HuH-7.5 (cell line): Measurements from ENCODE around the gene CECR2.
A peak's percentile ranks its signal among the peaks of the same experiment; 100 is the strongest.

Source experiments
- DNase-seq: peaks from one replicate; pipeline ENCODE4 v3.0.0; 2011; ENCODE audit warnings: low spot score

Gene CECR2

DNA sequence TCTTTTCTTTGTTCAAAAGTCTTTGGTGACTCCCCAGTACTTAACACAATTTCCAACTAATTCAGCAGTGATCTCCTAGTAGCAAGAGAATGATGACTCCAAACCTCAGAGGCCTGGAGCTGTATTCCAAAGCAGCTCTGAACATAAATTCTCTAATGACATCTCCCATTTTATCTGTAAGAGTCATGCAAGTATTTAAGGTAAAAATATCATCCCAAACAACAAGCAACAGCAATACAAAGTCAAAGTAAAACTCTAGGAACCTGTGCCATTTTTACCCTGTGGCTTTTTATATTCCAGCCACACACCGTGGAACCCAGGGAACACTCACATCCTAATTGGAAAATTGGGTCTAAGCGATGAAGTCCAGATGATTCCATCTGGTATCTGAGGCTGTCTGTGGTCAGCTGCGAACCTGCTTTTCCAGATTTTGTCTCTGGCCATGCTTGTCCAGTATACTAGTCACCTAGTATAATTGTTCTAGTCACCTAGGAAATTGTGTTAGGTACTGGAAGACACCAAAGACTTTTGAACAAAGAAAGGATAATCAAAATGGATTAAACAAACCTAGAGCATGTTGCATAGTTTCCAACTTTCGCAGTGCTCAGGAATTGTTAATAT lies 101.7 kb downstream of the CECR2 start:
- no peak for DNase-seq

DNA sequence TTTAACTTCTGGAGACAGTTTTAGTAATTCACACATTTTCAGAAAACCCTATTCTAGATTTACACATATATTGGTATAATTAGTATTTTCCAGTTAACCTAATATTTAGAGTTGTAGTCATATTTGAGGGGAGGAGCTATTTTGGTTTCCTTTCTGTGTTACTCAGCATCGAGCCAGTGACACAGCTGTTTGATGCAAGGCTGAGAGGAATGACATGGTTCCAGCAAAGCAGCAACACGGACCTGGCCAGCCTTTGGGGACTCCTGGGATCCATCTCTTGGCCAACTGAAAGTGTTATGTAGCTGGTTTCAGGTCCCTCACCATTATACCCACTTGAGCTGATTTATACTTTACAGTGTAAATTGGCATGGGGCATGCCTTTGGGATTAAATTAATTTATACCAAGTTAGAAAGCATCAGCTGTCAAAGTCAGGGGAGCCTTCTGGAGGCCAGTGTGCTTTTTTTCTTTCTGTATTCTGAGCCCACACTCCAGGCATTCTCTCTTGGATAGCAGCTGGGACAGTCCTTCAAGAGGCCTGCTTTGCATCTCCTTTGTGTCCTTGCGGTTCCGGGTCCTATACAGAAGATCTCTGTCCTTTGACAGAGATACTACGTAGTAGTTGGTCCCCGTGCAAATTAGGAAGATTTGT lies 102.8 kb downstream of the CECR2 start:
- DNase-seq, result no peak

DNA sequence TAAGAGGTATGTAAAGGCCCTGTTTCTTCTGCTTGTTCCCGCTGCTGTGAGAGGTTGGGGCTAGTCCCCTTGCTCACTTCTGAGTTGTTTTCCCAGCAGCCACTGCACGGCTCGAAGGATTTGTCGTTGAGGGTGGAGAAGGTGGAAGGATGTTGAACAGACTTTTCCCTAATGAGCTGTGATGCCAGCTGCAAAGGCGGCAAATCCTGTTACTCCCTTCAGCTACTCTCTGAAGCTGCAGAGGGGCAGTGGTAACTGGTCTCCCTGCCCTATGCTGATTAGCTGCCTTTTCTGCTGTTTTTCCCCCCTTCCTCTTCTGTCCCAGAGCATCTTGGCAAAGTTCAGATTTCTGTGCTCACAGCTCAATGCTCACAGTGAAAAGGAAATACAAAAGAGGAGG lies 103.7 kb downstream of the CECR2 start:
- no peak for DNase-seq

- no peak for DNase-seq
Observed at GRCh38 chr22:17475318-17476230, 106.3 kb downstream of the CECR2 start.

GRCh38 chr22:17476838-17477237 lies 107.6 kb downstream of the CECR2 start:
- no peak for DNase-seq

GRCh38 chr22:17477391-17477833 lies 108.2 kb downstream of the CECR2 start:
- DNase-seq, result no peak

- DNase-seq, result no peak
Observed at GRCh38 chr22:17479135-17479534, 109.9 kb downstream of the CECR2 start.

- DNase-seq, result no peak
Observed at GRCh38 chr22:17481424-17481823, 112.2 kb downstream of the CECR2 start.

GRCh38 chr22:17483688-17484372 lies 114.6 kb downstream of the CECR2 start:
- peak; percentile 49 for DNase-seq

DNA sequence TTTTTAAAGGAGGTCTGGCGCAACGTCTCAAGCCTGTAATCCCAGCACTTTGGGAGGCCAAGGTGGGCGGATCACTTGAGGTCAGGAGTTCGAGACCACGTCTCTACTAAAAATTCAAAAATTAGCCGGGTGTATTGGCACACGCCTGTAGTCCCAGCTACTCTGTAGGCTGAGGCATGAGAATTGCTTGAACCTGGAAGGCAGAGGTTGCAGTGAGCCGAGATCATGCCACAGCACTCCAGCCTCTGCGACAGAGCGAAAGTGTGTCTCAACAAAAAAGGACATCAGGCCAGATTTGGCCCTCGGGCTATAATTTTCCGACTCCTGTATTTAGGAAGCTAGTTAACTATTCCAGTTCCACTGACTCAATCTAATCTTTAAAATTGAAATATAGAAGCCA lies 115.3 kb downstream of the CECR2 start:
- DNase-seq, result no peak

DNA sequence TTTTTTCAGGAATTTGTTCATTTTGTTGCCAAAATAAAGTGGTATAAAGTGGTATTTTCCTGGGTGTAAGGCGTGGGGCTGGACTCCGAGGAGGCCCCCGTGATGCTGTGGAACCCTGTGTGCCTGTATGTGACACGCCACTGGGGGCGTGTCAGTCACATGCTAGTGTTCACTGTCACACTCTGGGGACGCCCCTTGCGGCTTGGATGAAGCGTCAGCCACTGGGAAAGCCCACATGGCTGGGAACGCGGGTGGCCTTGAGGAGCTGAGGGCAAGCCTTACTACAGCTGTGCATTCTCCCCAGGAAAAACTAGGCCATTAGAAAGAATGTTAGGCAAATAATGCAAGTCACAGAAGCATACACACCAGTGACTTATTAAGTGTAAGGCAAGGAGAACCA lies 117.1 kb downstream of the CECR2 start:
- no peak for DNase-seq

DNA sequence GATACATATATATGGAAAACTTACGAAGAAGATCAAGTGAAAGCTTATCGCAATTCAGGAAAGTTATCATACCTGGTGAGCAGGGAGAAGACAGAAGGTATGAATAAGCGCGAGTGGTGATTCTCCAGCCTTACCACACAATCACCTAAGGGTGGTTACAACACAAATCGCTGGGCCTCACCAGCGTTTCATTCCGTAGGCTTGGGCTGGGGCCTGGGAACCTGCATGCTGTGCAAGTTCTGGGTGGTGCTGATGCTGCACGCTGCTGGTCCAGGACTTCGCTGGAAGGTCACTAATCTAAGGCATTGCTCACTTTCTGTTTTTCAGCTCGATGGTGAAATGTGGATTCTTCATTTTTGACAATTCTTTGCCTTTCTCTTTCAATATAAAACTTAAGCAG lies 117.5 kb downstream of the CECR2 start:
- DNase-seq, result no peak

DNA sequence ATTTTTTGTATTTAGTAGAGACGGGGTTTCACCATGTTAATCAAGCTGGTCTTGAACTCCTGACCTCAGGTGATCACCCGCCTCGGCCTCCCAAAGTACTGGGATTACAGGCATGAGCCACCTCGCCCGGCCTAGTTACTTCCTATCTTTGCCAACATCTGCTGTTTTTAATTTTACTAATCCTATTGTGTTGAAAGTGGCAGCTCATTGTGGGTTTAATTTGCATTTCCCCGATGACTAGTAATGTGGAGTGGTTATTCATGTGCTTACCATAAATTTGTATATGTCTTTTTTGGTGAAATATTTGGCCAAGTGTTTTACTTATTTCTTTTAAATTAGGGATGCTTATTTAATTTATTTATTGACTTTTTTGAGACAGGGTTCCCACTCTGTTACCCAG lies 119.8 kb downstream of the CECR2 start:
- DNase-seq, result no peak

- DNase-seq, result no peak
Observed at GRCh38 chr22:17491090-17491640, 121.9 kb downstream of the CECR2 start.

- no peak for DNase-seq
Observed at GRCh38 chr22:17492247-17492646, 123.0 kb downstream of the CECR2 start.

- no peak for DNase-seq
Observed at GRCh38 chr22:17493419-17493981, 124.2 kb downstream of the CECR2 start.

DNA sequence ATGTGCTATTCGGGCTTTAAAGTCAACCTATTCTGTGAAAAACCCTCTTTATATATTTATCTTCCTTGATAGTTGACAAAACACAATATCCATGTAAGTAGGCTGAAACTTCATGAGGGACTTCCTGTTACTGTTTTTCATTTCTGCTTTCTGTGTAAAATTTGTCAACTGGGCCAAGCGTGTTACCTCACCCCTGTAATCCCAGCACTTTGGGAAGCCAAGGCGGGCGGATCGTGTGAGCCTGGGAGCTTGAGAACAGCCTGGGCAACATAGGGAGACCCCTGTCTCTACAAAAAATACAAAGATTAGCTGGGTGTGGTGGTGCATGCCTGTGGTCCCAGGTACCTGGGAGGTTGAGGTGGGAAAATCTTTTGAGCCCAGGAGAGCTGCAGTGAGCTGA lies 127.6 kb downstream of the CECR2 start:
- DNase-seq, result no peak

DNA sequence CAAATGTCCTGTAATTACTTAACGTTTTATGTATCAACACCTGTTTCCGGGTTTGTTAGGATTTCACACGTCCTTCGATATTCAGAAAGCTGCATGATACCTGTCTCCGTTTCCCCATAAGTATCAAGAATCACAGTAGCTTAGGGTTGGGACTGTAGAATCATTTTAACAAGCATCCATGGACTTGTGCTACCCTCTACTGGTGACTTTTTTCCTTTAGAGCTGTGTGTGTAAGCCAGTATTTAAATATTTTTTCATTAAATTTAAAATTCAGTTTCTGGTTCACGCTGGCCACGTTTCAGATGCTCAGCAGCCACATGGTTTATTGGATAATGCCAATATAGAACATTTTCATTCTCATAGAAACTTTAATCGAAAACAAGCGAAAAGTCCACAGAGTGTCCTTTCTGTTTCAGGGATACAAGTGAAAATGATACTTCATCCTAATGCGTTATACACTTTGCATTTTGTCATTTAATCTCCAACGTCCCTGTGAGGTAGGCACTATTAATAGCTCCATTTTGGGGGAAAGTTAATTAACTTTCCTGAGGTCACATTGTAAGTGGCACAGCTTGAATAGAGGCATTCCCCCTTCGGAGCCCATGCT lies 132.5 kb downstream of the CECR2 start:
- DNase-seq, result peak; percentile 59

- no peak for DNase-seq
Observed at GRCh38 chr22:17508110-17508509, 138.8 kb downstream of the CECR2 start.

DNA sequence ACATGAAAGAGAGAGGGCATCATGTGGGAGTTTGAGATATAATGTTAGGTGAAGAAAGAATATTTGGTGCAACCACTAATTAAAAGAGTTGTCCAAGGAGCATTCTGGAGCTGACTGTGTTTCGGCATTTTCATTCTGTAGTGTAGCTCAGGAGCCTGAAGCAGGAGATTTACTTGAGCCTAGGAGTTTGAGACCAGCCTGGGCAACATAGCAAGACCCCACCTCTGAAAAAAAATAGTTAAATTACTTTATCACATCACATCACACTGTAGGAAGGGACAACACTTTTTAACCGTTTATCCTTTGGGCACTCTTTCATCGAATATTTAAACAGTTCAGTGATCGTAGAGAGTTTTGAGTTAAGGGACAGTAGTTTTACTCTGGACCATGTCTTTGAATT lies 143.7 kb downstream of the CECR2 start:
- no peak for DNase-seq

GRCh38 chr22:17513612-17514011 lies 144.4 kb downstream of the CECR2 start:
- no peak for DNase-seq
